ENCODE results near the gene CLIP4.

CLIP4 gene

GRCh38 chr2:29117636-29118303 is 2.6 kb downstream of the CLIP4 start:
- no peaks in the 10 kb centered on the region for H3K9me3 ChIP-seq (ENCODE audit: insufficient read depth, low read depth, low read length)
- H3K36me3 ChIP-seq (ENCODE audit: insufficient read depth, low read depth, low read length) = no peaks in the 10 kb centered on the region
- peaks cover 69% of the 10 kb centered on the region for H3K27me3 ChIP-seq (ENCODE audit: insufficient read depth, low read length)
- H3K4me3 ChIP-seq (ENCODE audit: low read length) = no peak overlapping the region
- peaks cover 2% of the 10 kb centered on the region; the same call in 1 of the 2 replicates for H3K4me1 ChIP-seq (ENCODE audit: insufficient read depth, low read length)
- no peak overlapping the region for H3K9ac ChIP-seq (ENCODE audit: low read depth, low read length)
- no peak overlapping the region for H3K27ac ChIP-seq (ENCODE audit: low read length)

- no peaks in the 10 kb centered on the region for H3K9me3 ChIP-seq (ENCODE audit: insufficient read depth, low read depth, low read length)
- peaks cover 54% of the 10 kb centered on the region for H3K27me3 ChIP-seq (ENCODE audit: insufficient read depth, low read length)
- H3K4me3 ChIP-seq (ENCODE audit: low read length) = no peak overlapping the region
- H3K36me3 ChIP-seq (ENCODE audit: insufficient read depth, low read depth, low read length) = no peaks in the 10 kb centered on the region
- H3K4me1 ChIP-seq (ENCODE audit: insufficient read depth, low read length) = peaks cover 2% of the 10 kb centered on the region; the same call in 1 of the 2 replicates
- H3K9ac ChIP-seq (ENCODE audit: low read depth, low read length) = no peak overlapping the region
- no peak overlapping the region for H3K27ac ChIP-seq (ENCODE audit: low read length)
Measured at GRCh38 chr2:29119211-29119610, 4.0 kb downstream of the CLIP4 start.

GRCh38 chr2:29120846-29121245 is 5.6 kb downstream of the CLIP4 start:
- Histone ChIP-seq H3K4me1 (ENCODE audit: insufficient read depth, low read length) (peaks cover 2% of the 10 kb centered on the region; the same call in 1 of the 2 replicates), H3K9ac (ENCODE audit: low read depth, low read length) (no peak overlapping the region), H3K9me3 (ENCODE audit: insufficient read depth, low read depth, low read length) (no peaks in the 10 kb centered on the region), H3K36me3 (ENCODE audit: insufficient read depth, low read depth, low read length) (no peaks in the 10 kb centered on the region), H3K4me3 (ENCODE audit: low read length) (no peak overlapping the region), H3K27me3 (ENCODE audit: insufficient read depth, low read length) (peaks cover 41% of the 10 kb centered on the region), H3K27ac (ENCODE audit: low read length) (no peak overlapping the region)

- Histone ChIP-seq H3K9ac (ENCODE audit: low read depth, low read length) (no peak overlapping the region), H3K27ac (ENCODE audit: low read length) (no peak overlapping the region), H3K4me1 (ENCODE audit: insufficient read depth, low read length) (peaks cover 2% of the 10 kb centered on the region; the same call in 1 of the 2 replicates), H3K4me3 (ENCODE audit: low read length) (no peak overlapping the region), H3K27me3 (ENCODE audit: insufficient read depth, low read length) (peaks cover 15% of the 10 kb centered on the region; the same call in 1 of the 2 replicates), H3K9me3 (ENCODE audit: insufficient read depth, low read depth, low read length) (no peaks in the 10 kb centered on the region), H3K36me3 (ENCODE audit: insufficient read depth, low read depth, low read length) (no peaks in the 10 kb centered on the region)
Measured at GRCh38 chr2:29123617-29124349, 8.6 kb downstream of the CLIP4 start.

GRCh38 chr2:29124504-29124903 is 9.3 kb downstream of the CLIP4 start:
- Histone ChIP-seq H3K36me3 (ENCODE audit: insufficient read depth, low read depth, low read length) (no peaks in the 10 kb centered on the region), H3K9me3 (ENCODE audit: insufficient read depth, low read depth, low read length) (no peaks in the 10 kb centered on the region), H3K27me3 (ENCODE audit: insufficient read depth, low read length) (0 out of 2 replicates have a peak, but pooled peaks cover 8% of the 10 kb centered on the region), H3K9ac (ENCODE audit: low read depth, low read length) (no peak overlapping the region), H3K27ac (ENCODE audit: low read length) (no peak overlapping the region), H3K4me1 (ENCODE audit: insufficient read depth, low read length) (peaks cover 8% of the 10 kb centered on the region), H3K4me3 (ENCODE audit: low read length) (no peak overlapping the region)

DNA sequence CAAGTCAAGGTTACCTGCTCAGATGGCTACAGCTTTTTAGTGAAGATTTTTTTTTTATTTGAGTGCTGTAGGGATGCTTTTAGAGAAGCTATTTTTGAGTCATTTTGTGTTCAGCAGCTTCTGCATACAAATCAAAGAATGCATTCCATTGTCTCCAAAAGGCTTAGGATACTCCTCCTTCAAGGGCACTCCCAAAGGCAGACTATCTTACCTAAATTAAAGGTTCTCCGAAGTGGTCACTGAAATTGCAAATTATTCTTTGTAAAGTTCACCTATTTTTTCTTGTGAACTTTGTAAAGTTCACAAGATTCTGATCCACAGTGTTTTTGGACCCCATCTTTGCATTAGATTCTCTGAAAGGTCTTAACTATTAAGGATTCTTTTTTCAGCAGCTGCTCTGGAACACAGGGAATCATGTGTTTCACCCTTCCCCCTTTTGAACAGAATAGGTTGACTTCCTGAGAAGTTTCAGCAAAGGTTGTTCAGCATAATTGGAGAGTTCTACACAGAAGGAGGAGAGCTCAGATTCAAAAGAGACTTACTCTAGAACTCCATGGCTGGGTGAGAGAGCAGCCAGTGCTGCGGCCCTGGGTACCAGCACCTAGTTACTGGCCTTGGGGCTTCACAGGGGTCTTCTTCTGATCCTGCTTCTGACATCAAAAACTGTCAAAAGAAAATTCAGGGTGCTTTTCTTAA is 14.5 kb downstream of the CLIP4 start:
- Histone ChIP-seq H3K36me3 (ENCODE audit: insufficient read depth, low read depth, low read length) (no peaks in the 10 kb centered on the region), H3K4me3 (ENCODE audit: low read length) (no peak overlapping the region), H3K9ac (ENCODE audit: low read depth, low read length) (no peak overlapping the region), H3K27ac (ENCODE audit: low read length) (no peak overlapping the region), H3K9me3 (ENCODE audit: insufficient read depth, low read depth, low read length) (no peaks in the 10 kb centered on the region), H3K27me3 (ENCODE audit: insufficient read depth, low read length) (no peaks in the 10 kb centered on the region), H3K4me1 (ENCODE audit: insufficient read depth, low read length) (peaks cover 21% of the 10 kb centered on the region)

- H3K9ac ChIP-seq (ENCODE audit: low read depth, low read length) = no peak overlapping the region
- no peak overlapping the region for H3K4me3 ChIP-seq (ENCODE audit: low read length)
- H3K36me3 ChIP-seq (ENCODE audit: insufficient read depth, low read depth, low read length) = no peaks in the 10 kb centered on the region
- H3K27me3 ChIP-seq (ENCODE audit: insufficient read depth, low read length) = no peaks in the 10 kb centered on the region
- H3K27ac ChIP-seq (ENCODE audit: low read length) = no peak overlapping the region
- H3K4me1 ChIP-seq (ENCODE audit: insufficient read depth, low read length) = peaks cover 21% of the 10 kb centered on the region
- no peaks in the 10 kb centered on the region for H3K9me3 ChIP-seq (ENCODE audit: insufficient read depth, low read depth, low read length)
Measured at GRCh38 chr2:29130295-29130694, 15.1 kb downstream of the CLIP4 start.

GRCh38 chr2:29134933-29135332 is 19.7 kb downstream of the CLIP4 start:
- Histone ChIP-seq H3K27ac (ENCODE audit: low read length) (no peak overlapping the region), H3K4me3 (ENCODE audit: low read length) (no peak overlapping the region), H3K27me3 (ENCODE audit: insufficient read depth, low read length) (no peaks in the 10 kb centered on the region), H3K9me3 (ENCODE audit: insufficient read depth, low read depth, low read length) (no peaks in the 10 kb centered on the region), H3K36me3 (ENCODE audit: insufficient read depth, low read depth, low read length) (no peaks in the 10 kb centered on the region), H3K4me1 (ENCODE audit: insufficient read depth, low read length) (peaks cover 8% of the 10 kb centered on the region; the same call in 1 of the 2 replicates), H3K9ac (ENCODE audit: low read depth, low read length) (no peak overlapping the region)

DNA sequence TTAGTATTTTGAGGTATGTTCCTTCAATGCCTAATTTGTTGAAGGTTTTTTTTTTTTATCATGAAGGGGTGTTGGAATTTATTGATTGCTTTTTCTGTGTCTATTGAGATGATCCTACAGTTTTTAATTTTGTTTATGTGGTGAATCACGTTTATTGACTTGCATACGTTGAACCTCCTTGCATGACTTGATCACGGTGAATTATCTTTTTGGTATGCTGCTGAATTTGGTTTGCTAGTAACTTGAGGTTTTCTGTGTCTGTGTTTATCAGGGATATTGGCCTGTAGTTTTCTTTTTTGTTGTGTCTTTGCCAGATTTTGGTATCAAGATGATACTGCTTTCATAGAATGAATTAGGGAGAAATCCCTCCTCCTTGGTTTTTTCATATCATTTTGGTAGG is 23.9 kb downstream of the CLIP4 start:
- Histone ChIP-seq H3K27me3 (ENCODE audit: insufficient read depth, low read length) (no peaks in the 10 kb centered on the region), H3K36me3 (ENCODE audit: insufficient read depth, low read depth, low read length) (no peaks in the 10 kb centered on the region), H3K4me3 (ENCODE audit: low read length) (no peak overlapping the region), H3K9me3 (ENCODE audit: insufficient read depth, low read depth, low read length) (no peaks in the 10 kb centered on the region), H3K27ac (ENCODE audit: low read length) (no peak overlapping the region), H3K9ac (ENCODE audit: low read depth, low read length) (no peak overlapping the region), H3K4me1 (ENCODE audit: insufficient read depth, low read length) (no peaks in the 10 kb centered on the region)

DNA sequence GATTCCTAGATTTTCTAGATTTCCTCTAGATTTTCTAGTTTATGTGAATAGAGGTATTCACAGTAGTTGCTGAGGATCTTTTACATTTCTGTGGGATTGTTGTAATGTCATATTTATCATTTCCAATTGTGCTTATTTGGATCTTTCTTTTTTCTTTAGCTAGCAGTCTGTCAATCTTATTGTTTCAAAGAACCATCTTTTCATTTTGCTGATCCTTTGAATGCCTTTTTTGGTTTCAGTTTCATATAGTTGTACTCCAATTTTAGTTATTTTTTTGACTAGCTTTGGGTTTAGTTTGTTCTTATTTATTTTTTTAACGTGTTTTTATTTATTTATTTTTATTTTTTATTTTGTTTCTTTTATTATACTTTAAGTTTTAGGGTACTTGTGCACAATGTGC is 24.5 kb downstream of the CLIP4 start:
- no peaks in the 10 kb centered on the region for H3K27me3 ChIP-seq (ENCODE audit: insufficient read depth, low read length)
- H3K27ac ChIP-seq (ENCODE audit: low read length) = no peak overlapping the region
- H3K9ac ChIP-seq (ENCODE audit: low read depth, low read length) = no peak overlapping the region
- no peaks in the 10 kb centered on the region for H3K4me1 ChIP-seq (ENCODE audit: insufficient read depth, low read length)
- no peaks in the 10 kb centered on the region for H3K36me3 ChIP-seq (ENCODE audit: insufficient read depth, low read depth, low read length)
- H3K9me3 ChIP-seq (ENCODE audit: insufficient read depth, low read depth, low read length) = no peaks in the 10 kb centered on the region
- H3K4me3 ChIP-seq (ENCODE audit: low read length) = no peak overlapping the region

GRCh38 chr2:29143657-29144056 is 28.4 kb downstream of the CLIP4 start:
- Histone ChIP-seq H3K9ac (ENCODE audit: low read depth, low read length) (no peak overlapping the region), H3K9me3 (ENCODE audit: insufficient read depth, low read depth, low read length) (no peaks in the 10 kb centered on the region), H3K4me1 (ENCODE audit: insufficient read depth, low read length) (no peaks in the 10 kb centered on the region), H3K4me3 (ENCODE audit: low read length) (no peak overlapping the region), H3K36me3 (ENCODE audit: insufficient read depth, low read depth, low read length) (no peaks in the 10 kb centered on the region), H3K27ac (ENCODE audit: low read length) (no peak overlapping the region), H3K27me3 (ENCODE audit: insufficient read depth, low read length) (no peaks in the 10 kb centered on the region)

Measured in iPS-20b (cell line).